ENCODE data around the gene PPP2R3B. TPM values are rescaled to one million over a fixed set of nuclear protein-coding genes. Genes with fewer than 3 reads are reported as not detected.

Gene PPP2R3B
- total and polyA plus RNA-seq, 2 of the 4 experiments (the other 2 are of a cell fraction) = 13.2 to 13.3 TPM

DNA sequence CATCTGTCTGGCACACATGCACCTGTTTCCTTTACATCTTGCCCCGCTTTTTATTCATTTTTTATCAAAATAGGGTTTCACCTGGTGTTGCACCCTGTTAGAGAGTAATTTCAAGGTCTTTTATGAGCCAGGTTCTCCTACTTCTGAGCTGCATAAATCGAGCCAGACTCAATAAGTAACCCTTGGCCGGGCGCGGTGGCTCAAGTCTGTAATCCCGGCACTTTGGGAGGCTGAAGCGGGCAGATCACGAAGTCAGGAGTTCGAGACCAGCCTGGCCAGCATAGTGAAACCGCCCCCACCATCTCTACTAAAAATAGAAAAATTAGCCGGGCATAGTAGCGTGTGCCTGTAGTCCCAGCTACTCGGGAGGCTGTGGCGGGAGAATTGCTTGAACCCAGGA lies 1.0 kb upstream of the PPP2R3B start:
- CTCF ChIA-PET = no interaction called here
- intact Hi-C loops (cut with micrococcal nuclease) = no loop called here

More for the DNA sequence above, 1.0 kb upstream of the PPP2R3B start:
- Histone ChIP-seq H2BK20ac (ENCODE audit: low read depth, low read length) (no peak overlapping the region), H3K79me1 (ENCODE audit: low read depth in 1 of 2, low read length in 2 of 2) (0 out of 4 replicates have a peak, but pooled peaks cover 0 to 12% of the 10 kb centered on the region in 2 experiments), H4K5ac (ENCODE audit: low read depth, low read length) (peak overlapping the region; percentile 74), H2AK5ac (ENCODE audit: low read depth, low read length) (no peak overlapping the region), H3K56ac (ENCODE audit: extremely low read depth, insufficient read depth, low read length) (peak overlapping the region; percentile 69; the same call in 1 of the 2 replicates), H3K4me1 (ENCODE audit: control insufficient read depth, insufficient read depth, low read length) (no peaks in the 10 kb centered on the region), H2BK120ac (ENCODE audit: low read depth, low read length) (no peak overlapping the region), H3K14ac (replicated peaks; ENCODE audit: low read depth, low read length) (peak overlapping the region; percentile 74; the same call in 1 of the 2 replicates), H3K4me3 (ENCODE audit: insufficient read depth, low read depth, low read length) (peak overlapping the region; percentile 58; the same call in 1 of the 2 replicates), H3K9ac (ENCODE audit: low read depth, low read length) (peak overlapping the region; percentile 82; the same call in 1 of the 2 replicates), H4K20me1 (ENCODE audit: insufficient read depth, low read length) (no peaks in the 10 kb centered on the region), H2BK5ac (ENCODE audit: low read depth, low read length, poor library complexity, severe bottlenecking) (no peak overlapping the region), H3K23ac (ENCODE audit: low read depth, low read length) (no peak overlapping the region), H3K4me2 (ENCODE audit: low read depth, low read length) (peak overlapping the region; percentile 68), H3K9me3 (ENCODE audit: control insufficient read depth, insufficient read depth, low read length) (no peaks in the 10 kb centered on the region), H3K4ac (ENCODE audit: low read depth, low read length) (peak overlapping the region; percentile 76; the same call in 1 of the 2 replicates), H3K18ac (ENCODE audit: low read depth, low read length) (no peak overlapping the region), H3K9me1 (ENCODE audit: insufficient read depth, low read length) (no peaks in the 10 kb centered on the region), H4K8ac (ENCODE audit: low read depth in 2 of 2, low read length in 2 of 2) (peak overlapping the region; percentile 76 to 98), H3K27ac (ENCODE audit: insufficient read depth, low read length) (no peak overlapping the region), H3K36me3 (ENCODE audit: control insufficient read depth, insufficient read depth, low read length) (no peaks in the 10 kb centered on the region), H2BK15ac (ENCODE audit: low read depth, low read length) (no peak overlapping the region), H3K27me3 (ENCODE audit: control insufficient read depth, insufficient read depth, low read length) (no peaks in the 10 kb centered on the region), H2AK9ac (replicated peaks; ENCODE audit: low read depth, low read length, poor library complexity) (no peak overlapping the region), H4K91ac (ENCODE audit: insufficient read depth, low read depth, low read length) (no peak overlapping the region), H2AFZ (replicated peaks; ENCODE audit: low read length, poor library complexity) (peak overlapping the region; percentile 98)
- no peak for DNase-seq
- in situ Hi-C loops (cut with MboI; ENCODE audit: low sequenced_read_pairs) (no loop called here), dilution Hi-C loops (cut with HindIII; ENCODE audit: low sequenced_read_pairs, unreplicated experiment) (no loop called here)
- POLR2A ChIA-PET (ENCODE audit: unreplicated experiment) = no interaction called here
- ATAC-seq (ENCODE audit: low read depth) = no peak
- TF ChIP-seq FOS (IDR thresholded peaks at IDR 0.05; ENCODE audit: low read depth, low read length) (no peak), SMC3 (IDR thresholded peaks at IDR 0.05; ENCODE audit: low read depth, low read length) (no peak), CHD1 (IDR thresholded peaks at IDR 0.05; ENCODE audit: low read depth, low read length) (no peak), POLR2A (IDR thresholded peaks at IDR 0.05; ENCODE audit: low read depth, low read length) (no peak), MAFK (IDR thresholded peaks at IDR 0.05; ENCODE audit: low read depth, low read length) (no peak), NFE2L2 (IDR thresholded peaks at IDR 0.05; ENCODE audit: low read depth, low read length) (no peak), MAZ (IDR thresholded peaks at IDR 0.05; ENCODE audit: borderline replicate concordance, low read depth, low read length) (no peak), RCOR1 (IDR thresholded peaks at IDR 0.05; ENCODE audit: insufficient replicate concordance, low read length) (no peak), BHLHE40 (IDR thresholded peaks at IDR 0.05; ENCODE audit: low read depth, low read length) (no peak), MXI1 (IDR thresholded peaks at IDR 0.05; ENCODE audit: borderline replicate concordance, low read depth, low read length) (no peak), USF2 (IDR thresholded peaks at IDR 0.05; ENCODE audit: low read depth, low read length) (no peak), RFX5 (IDR thresholded peaks at IDR 0.05; ENCODE audit: low read depth, low read length) (no peak), CEBPB (IDR thresholded peaks at IDR 0.05; ENCODE audit: low read depth, low read length) (no peak), RAD21 (IDR thresholded peaks at IDR 0.05; ENCODE audit: low read length) (no peak)
- TF ChIP-seq, protein P1, sequence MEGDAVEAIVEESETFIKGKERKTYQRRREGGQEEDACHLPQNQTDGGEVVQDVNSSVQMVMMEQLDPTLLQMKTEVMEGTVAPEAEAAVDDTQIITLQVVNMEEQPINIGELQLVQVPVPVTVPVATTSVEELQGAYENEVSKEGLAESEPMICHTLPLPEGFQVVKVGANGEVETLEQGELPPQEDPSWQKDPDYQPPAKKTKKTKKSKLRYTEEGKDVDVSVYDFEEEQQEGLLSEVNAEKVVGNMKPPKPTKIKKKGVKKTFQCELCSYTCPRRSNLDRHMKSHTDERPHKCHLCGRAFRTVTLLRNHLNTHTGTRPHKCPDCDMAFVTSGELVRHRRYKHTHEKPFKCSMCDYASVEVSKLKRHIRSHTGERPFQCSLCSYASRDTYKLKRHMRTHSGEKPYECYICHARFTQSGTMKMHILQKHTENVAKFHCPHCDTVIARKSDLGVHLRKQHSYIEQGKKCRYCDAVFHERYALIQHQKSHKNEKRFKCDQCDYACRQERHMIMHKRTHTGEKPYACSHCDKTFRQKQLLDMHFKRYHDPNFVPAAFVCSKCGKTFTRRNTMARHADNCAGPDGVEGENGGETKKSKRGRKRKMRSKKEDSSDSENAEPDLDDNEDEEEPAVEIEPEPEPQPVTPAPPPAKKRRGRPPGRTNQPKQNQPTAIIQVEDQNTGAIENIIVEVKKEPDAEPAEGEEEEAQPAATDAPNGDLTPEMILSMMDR (conservative IDR thresholded peaks at IDR 0.05; ENCODE audit: low read depth, low read length) = no peak
- BruUV-seq (replicated peaks) = no TSS peak
- 75% methylated on average over 4 of the region's 14 CpGs; no CpG with 5 or more reads in 1 of the 2 experiments for WGBS, 2 experiments (ENCODE audit: extremely low coverage in 2 of 2, insufficient read length in 1 of 2)
